ENCODE measurements around the gene BRINP3. TPM values are rescaled to one million over a fixed set of nuclear protein-coding genes. Genes with fewer than 3 reads are reported as not detected.

BRINP3 gene
- total RNA-seq, 1 experiment from 2014 or later, result not detected

- Histone ChIP-seq H4K20me1 (ENCODE audit: low read length) (no peaks in the 10 kb centered on the region), H3K9me2 (replicated peaks; ENCODE audit: low read length) (no peaks in the 10 kb centered on the region), H2AFZ (ENCODE audit: low read length) (no peak overlapping the region), H3K27ac (ENCODE audit: low read length) (no peak overlapping the region), H3K9ac (ENCODE audit: low read length) (no peak overlapping the region), H3K4me3 (ENCODE audit: low read length) (no peak overlapping the region), H3F3A (ENCODE audit: low read length, unreplicated experiment) (no peaks in the 10 kb centered on the region), H3K27me3 (ENCODE audit: low read length) (peaks cover 9% of the 10 kb centered on the region; the same call in 1 of the 2 replicates), H3K9me3 (ENCODE audit: low read length) (no peaks in the 10 kb centered on the region), H3K4me2 (ENCODE audit: low read length) (no peak overlapping the region), H3K4me1 (ENCODE audit: insufficient read depth, low read length) (no peaks in the 10 kb centered on the region), H3K36me3 (ENCODE audit: low read depth, low read length) (no peaks in the 10 kb centered on the region), H3K79me2 (ENCODE audit: low read length) (no peaks in the 10 kb centered on the region)
- ChIA-PET CTCF (no interaction called here), POLR2A (ENCODE audit: unreplicated experiment) (no interaction called here)
- ATAC-seq (no peak), DNase-seq (no peak)
- intact Hi-C loops (cut with micrococcal nuclease), result no loop called here
- no TSS peak for BruUV-seq (replicated peaks)
- TF ChIP-seq EZH2phosphoT487 (IDR thresholded peaks at IDR 0.05; ENCODE audit: borderline replicate concordance, low read length), result no peak
- TF ChIP-seq EZH2 (IDR thresholded peaks at IDR 0.05; ENCODE audit: low read length, unreplicated experiment), result no peak
- TF ChIP-seq CTCF (conservative IDR thresholded peaks at IDR 0.05; ENCODE audit: low read depth, low read length), result no peak
Observed at GRCh38 chr1:190399233-190399632, 78.4 kb downstream of the BRINP3 start.

- no peaks in the 10 kb centered on the region for H3F3A ChIP-seq (ENCODE audit: low read length, unreplicated experiment)
- H2AFZ ChIP-seq (ENCODE audit: low read length), result no peak overlapping the region
- DNase-seq, result no peak
- H3K27ac ChIP-seq (ENCODE audit: low read length), result no peak overlapping the region
- BruUV-seq (replicated peaks), result no TSS peak
- no peaks in the 10 kb centered on the region for H4K20me1 ChIP-seq (ENCODE audit: low read length)
- ChIA-PET CTCF (no interaction called here), POLR2A (ENCODE audit: unreplicated experiment) (no interaction called here)
- no peak for ATAC-seq
- H3K9me3 ChIP-seq (ENCODE audit: low read length), result no peaks in the 10 kb centered on the region
- no peak overlapping the region for H3K9ac ChIP-seq (ENCODE audit: low read length)
- no peaks in the 10 kb centered on the region for H3K9me2 ChIP-seq (replicated peaks; ENCODE audit: low read length)
- no peaks in the 10 kb centered on the region for H3K4me1 ChIP-seq (ENCODE audit: insufficient read depth, low read length)
- peaks cover 32% of the 10 kb centered on the region for H3K27me3 ChIP-seq (ENCODE audit: low read length)
- intact Hi-C loops (cut with micrococcal nuclease), result no loop called here
- no peaks in the 10 kb centered on the region for H3K79me2 ChIP-seq (ENCODE audit: low read length)
- no peak overlapping the region for H3K4me2 ChIP-seq (ENCODE audit: low read length)
- H3K4me3 ChIP-seq (ENCODE audit: low read length), result no peak overlapping the region
- TF ChIP-seq CTCF (conservative IDR thresholded peaks at IDR 0.05; ENCODE audit: low read depth, low read length), result no peak
- no peak for TF ChIP-seq EZH2phosphoT487 (IDR thresholded peaks at IDR 0.05; ENCODE audit: borderline replicate concordance, low read length)
- no peak for TF ChIP-seq EZH2 (IDR thresholded peaks at IDR 0.05; ENCODE audit: low read length, unreplicated experiment)
- no peaks in the 10 kb centered on the region for H3K36me3 ChIP-seq (ENCODE audit: low read depth, low read length)
Observed at GRCh38 chr1:190391582-190391981, 86.1 kb downstream of the BRINP3 start.

GRCh38 chr1:190377991-190378390 is 99.7 kb downstream of the BRINP3 start:
- no peak overlapping the region for H3K27ac ChIP-seq (ENCODE audit: low read length)
- no peak overlapping the region for H3K9ac ChIP-seq (ENCODE audit: low read length)
- H3K9me2 ChIP-seq (replicated peaks; ENCODE audit: low read length), result no peaks in the 10 kb centered on the region
- DNase-seq, result no peak
- no peaks in the 10 kb centered on the region for H4K20me1 ChIP-seq (ENCODE audit: low read length)
- no peaks in the 10 kb centered on the region for H3K27me3 ChIP-seq (ENCODE audit: low read length)
- CTCF ChIA-PET, result no interaction called here
- H3K4me3 ChIP-seq (ENCODE audit: low read length), result no peak overlapping the region
- no peaks in the 10 kb centered on the region for H3K36me3 ChIP-seq (ENCODE audit: low read depth, low read length)
- POLR2A ChIA-PET (ENCODE audit: unreplicated experiment), result no interaction called here
- no peaks in the 10 kb centered on the region for H3K79me2 ChIP-seq (ENCODE audit: low read length)
- no peaks in the 10 kb centered on the region for H3F3A ChIP-seq (ENCODE audit: low read length, unreplicated experiment)
- no peak for TF ChIP-seq CTCF (conservative IDR thresholded peaks at IDR 0.05; ENCODE audit: low read depth, low read length)
- no peak for TF ChIP-seq EZH2 (IDR thresholded peaks at IDR 0.05; ENCODE audit: low read length, unreplicated experiment)
- no peak for TF ChIP-seq EZH2phosphoT487 (IDR thresholded peaks at IDR 0.05; ENCODE audit: borderline replicate concordance, low read length)
- H3K4me2 ChIP-seq (ENCODE audit: low read length), result no peak overlapping the region
- no peak for ATAC-seq
- H2AFZ ChIP-seq (ENCODE audit: low read length), result no peak overlapping the region
- H3K9me3 ChIP-seq (ENCODE audit: low read length), result no peaks in the 10 kb centered on the region
- no peaks in the 10 kb centered on the region for H3K4me1 ChIP-seq (ENCODE audit: insufficient read depth, low read length)
- intact Hi-C loops (cut with micrococcal nuclease), result no loop called here
- no TSS peak for BruUV-seq (replicated peaks)

Data from PC-3 (cell line).